Neuron (in vitro differentiated cells): ENCODE results near the gene RBM47.
"Not testable (repeated sequence)": the region's sequence is repeated elsewhere in the genome, so short reads cannot be mapped to it uniquely, and the experiment has no call there.

Experiments
- H2AFZ ChIP-seq: one replicate; pipeline ENCODE4 v1.6.1; 2013; ENCODE audit warnings: low read depth, mild to moderate bottlenecking, inconsistent platforms, low read length, moderate library complexity
- H3K27me3 ChIP-seq: one replicate; pipeline ENCODE4 v1.6.1; 2013; ENCODE audit warnings: low read length; ENCODE audit not compliant: insufficient read depth
- H3K36me3 ChIP-seq: one replicate; pipeline ENCODE4 v1.6.1; 2013; ENCODE audit warnings: low read length; ENCODE audit not compliant: insufficient read depth
- H3K4me1 ChIP-seq: one replicate; pipeline ENCODE4 v1.6.1; 2013; ENCODE audit warnings: low read length; ENCODE audit not compliant: insufficient read depth
- H3K4me3 ChIP-seq: 2 replicates; pipeline ENCODE4 v1.5.1; 2013; ENCODE audit warnings: mild to moderate bottlenecking, low read length, moderate library complexity
- H3K9me3 ChIP-seq: one replicate; pipeline ENCODE4 v1.6.1; 2013; ENCODE audit warnings: low read length

Gene RBM47

GRCh38 chr4:40471923-40472322 is 157.7 kb downstream of the RBM47 start:
- Histone ChIP-seq H2AFZ (no peak overlapping the region), H3K27me3 (no peaks in the 10 kb centered on the region), H3K4me3 (no peak overlapping the region), H3K4me1 (no peaks in the 10 kb centered on the region), H3K9me3 (no peaks in the 10 kb centered on the region), H3K36me3 (no peaks in the 10 kb centered on the region)

- Histone ChIP-seq H3K4me3 (no peak overlapping the region), H3K4me1 (no peaks in the 10 kb centered on the region), H2AFZ (no peak overlapping the region), H3K36me3 (no peaks in the 10 kb centered on the region), H3K27me3 (no peaks in the 10 kb centered on the region), H3K9me3 (no peaks in the 10 kb centered on the region)
Measured at GRCh38 chr4:40466789-40467188, 162.9 kb downstream of the RBM47 start.

- no peaks in the 10 kb centered on the region for H3K27me3 ChIP-seq
- H3K4me1 ChIP-seq: no peaks in the 10 kb centered on the region
- no peaks in the 10 kb centered on the region for H3K36me3 ChIP-seq
- H2AFZ ChIP-seq: no peak overlapping the region
- H3K4me3 ChIP-seq: no peak overlapping the region
- no peaks in the 10 kb centered on the region for H3K9me3 ChIP-seq
Measured at GRCh38 chr4:40462326-40462725, 167.3 kb downstream of the RBM47 start.

GRCh38 chr4:40461879-40462278 is 167.8 kb downstream of the RBM47 start:
- Histone ChIP-seq H3K36me3 (no peaks in the 10 kb centered on the region), H2AFZ (no peak overlapping the region), H3K4me1 (no peaks in the 10 kb centered on the region), H3K9me3 (no peaks in the 10 kb centered on the region), H3K27me3 (no peaks in the 10 kb centered on the region), H3K4me3 (no peak overlapping the region)

GRCh38 chr4:40461062-40461461 is 168.6 kb downstream of the RBM47 start:
- Histone ChIP-seq H3K4me1 (no peaks in the 10 kb centered on the region), H2AFZ (no peak overlapping the region), H3K36me3 (no peaks in the 10 kb centered on the region), H3K4me3 (no peak overlapping the region), H3K27me3 (no peaks in the 10 kb centered on the region), H3K9me3 (no peaks in the 10 kb centered on the region)

GRCh38 chr4:40458683-40459082 is 171.0 kb downstream of the RBM47 start:
- Histone ChIP-seq H3K36me3 (no peaks in the 10 kb centered on the region), H3K4me3 (no peak overlapping the region), H3K4me1 (no peaks in the 10 kb centered on the region), H3K27me3 (no peaks in the 10 kb centered on the region), H3K9me3 (no peaks in the 10 kb centered on the region), H2AFZ (no peak overlapping the region)

- Histone ChIP-seq H3K4me1 (no peaks in the 10 kb centered on the region), H3K9me3 (no peaks in the 10 kb centered on the region), H3K4me3 (no peak overlapping the region), H3K27me3 (no peaks in the 10 kb centered on the region), H2AFZ (no peak overlapping the region), H3K36me3 (no peaks in the 10 kb centered on the region)
Measured at GRCh38 chr4:40458109-40458508, 171.6 kb downstream of the RBM47 start.

- H3K9me3 ChIP-seq: no peaks in the 10 kb centered on the region
- H3K4me1 ChIP-seq: peaks cover 3% of the 10 kb centered on the region
- no peak overlapping the region for H3K4me3 ChIP-seq
- no peaks in the 10 kb centered on the region for H3K36me3 ChIP-seq
- no peak overlapping the region for H2AFZ ChIP-seq
- H3K27me3 ChIP-seq: no peaks in the 10 kb centered on the region
Measured at GRCh38 chr4:40455340-40455902, 174.2 kb downstream of the RBM47 start.

- Histone ChIP-seq H2AFZ (no peak overlapping the region), H3K9me3 (no peaks in the 10 kb centered on the region), H3K4me3 (no peak overlapping the region), H3K27me3 (peaks cover 5% of the 10 kb centered on the region), H3K36me3 (no peaks in the 10 kb centered on the region), H3K4me1 (peaks cover 3% of the 10 kb centered on the region)
Measured at GRCh38 chr4:40454816-40455215, 174.8 kb downstream of the RBM47 start.

GRCh38 chr4:40453912-40454311 is 175.8 kb downstream of the RBM47 start:
- H3K4me3 ChIP-seq: no peak overlapping the region
- H3K4me1 ChIP-seq: peaks cover 3% of the 10 kb centered on the region
- no peak overlapping the region for H2AFZ ChIP-seq
- no peaks in the 10 kb centered on the region for H3K9me3 ChIP-seq
- H3K36me3 ChIP-seq: no peaks in the 10 kb centered on the region
- peaks cover 5% of the 10 kb centered on the region for H3K27me3 ChIP-seq

- no peak overlapping the region for H3K4me3 ChIP-seq
- no peaks in the 10 kb centered on the region for H3K9me3 ChIP-seq
- peaks cover 3% of the 10 kb centered on the region for H3K4me1 ChIP-seq
- H2AFZ ChIP-seq: peak overlapping the region; percentile 36
- H3K36me3 ChIP-seq: no peaks in the 10 kb centered on the region
- peaks cover 5% of the 10 kb centered on the region for H3K27me3 ChIP-seq
Measured at GRCh38 chr4:40448875-40449274, 180.8 kb downstream of the RBM47 start.

GRCh38 chr4:40446839-40447238 is 182.8 kb downstream of the RBM47 start:
- Histone ChIP-seq H3K27me3 (peaks cover 5% of the 10 kb centered on the region), H3K4me1 (peaks cover 3% of the 10 kb centered on the region), H3K36me3 (no peaks in the 10 kb centered on the region), H3K4me3 (no peak overlapping the region), H2AFZ (no peak overlapping the region), H3K9me3 (no peaks in the 10 kb centered on the region)

- H3K36me3 ChIP-seq, H3K4me1 ChIP-seq, H3K9me3 ChIP-seq, H2AFZ ChIP-seq, H3K4me3 ChIP-seq, H3K27me3 ChIP-seq: not testable (repeated sequence)
Measured at GRCh38 chr4:40446261-40446750, 183.4 kb downstream of the RBM47 start.

GRCh38 chr4:40445671-40446070 is 184.0 kb downstream of the RBM47 start:
- no peaks in the 10 kb centered on the region for H3K4me1 ChIP-seq
- peaks cover 5% of the 10 kb centered on the region for H3K27me3 ChIP-seq
- H3K36me3 ChIP-seq: no peaks in the 10 kb centered on the region
- H3K4me3 ChIP-seq: no peak overlapping the region
- no peaks in the 10 kb centered on the region for H3K9me3 ChIP-seq
- no peak overlapping the region for H2AFZ ChIP-seq
